WTC11 (cell line): ENCODE measurements around the gene AGAP1. TPM values are rescaled to one million over a fixed set of nuclear protein-coding genes. Genes with fewer than 3 reads are reported as not detected.

Source experiments
- ATAC-seq: fragments of 200-7000 bp; cut with Tn5 transposase; 2 replicates; pipeline ENCODE4 v1.10.0; 2021; ENCODE audit warnings: mild to moderate bottlenecking, moderate library complexity
- CTCF ChIA-PET: fragments of 300-600 bp; sonication (Branson Sonifier 250); formaldehyde crosslinking; loops from one replicate; lab custom pipeline; 2021; ENCODE audit warnings: antibody characterized with exemption; lab: Charles Lee
- POLR2A ChIA-PET: fragments of 350-600 bp; sonication (Branson Sonifier 250); formaldehyde crosslinking; loops from one replicate; lab custom pipeline; 2021; ENCODE audit warnings: antibody characterized with exemption; lab: Charles Lee
- DNase-seq: peaks from one replicate; pipeline ENCODE4 v3.0.0; 2021; ENCODE audit warnings: low spot score
- H3K27ac Mint-ChIP-seq: 2 replicates; pipeline ENCODE4 v1.8.0; 2021; ENCODE audit warnings: mixed read lengths
- H3K27me3 Mint-ChIP-seq: 2 replicates; pipeline ENCODE4 v1.8.0; 2021; ENCODE audit warnings: low read depth, mild to moderate bottlenecking, moderate library complexity, mixed read lengths
- H3K36me3 Mint-ChIP-seq: 2 replicates; pipeline ENCODE4 v1.8.0; 2021; ENCODE audit warnings: mixed read lengths
- H3K4me1 Mint-ChIP-seq: 2 replicates; pipeline ENCODE4 v1.8.0; 2022; ENCODE audit warnings: mixed read lengths
- H3K4me3 Mint-ChIP-seq: 2 replicates; pipeline ENCODE4 v1.8.0; 2021; ENCODE audit warnings: mild to moderate bottlenecking, moderate library complexity, mixed read lengths
- H3K9me3 Mint-ChIP-seq: 2 replicates; pipeline ENCODE4 v1.8.0; 2021; ENCODE audit warnings: mixed read lengths
- CREB1 ChIP-seq: sonication (generic); formaldehyde crosslinking; IDR thresholded peaks from 2 replicates; pipeline ENCODE4 v1.8.0; 2023; ENCODE audit warnings: mild to moderate bottlenecking, missing genetic modification reagents
- E2F1 ChIP-seq: sonication (generic); formaldehyde crosslinking; IDR thresholded peaks from 2 replicates; pipeline ENCODE4 v1.8.0; 2022; ENCODE audit warnings: mild to moderate bottlenecking, missing genetic modification reagents
- E2F5 ChIP-seq: sonication (generic); formaldehyde crosslinking; IDR thresholded peaks from 2 replicates; pipeline ENCODE4 v1.8.1; 2022; ENCODE audit warnings: mild to moderate bottlenecking, moderate library complexity, missing genetic modification reagents
- FOXJ3 ChIP-seq: sonication (generic); formaldehyde crosslinking; IDR thresholded peaks from 2 replicates; pipeline ENCODE4 v1.9.0; 2021; ENCODE audit warnings: missing genetic modification reagents, mild to moderate bottlenecking, borderline replicate concordance
- MXD4 ChIP-seq: fragments of 250-450 bp; sonication (Bioruptor Pico); IDR thresholded peaks from 2 replicates; pipeline ENCODE4 v1.8.0; 2021; ENCODE audit warnings: mild to moderate bottlenecking, moderate library complexity, borderline replicate concordance
- RELA ChIP-seq: sonication (generic); formaldehyde crosslinking; IDR thresholded peaks from 2 replicates; pipeline ENCODE4 v1.8.1; 2022; ENCODE audit warnings: missing genetic modification reagents, mild to moderate bottlenecking, borderline replicate concordance
- RORB ChIP-seq: fragments of 250-450 bp; sonication (Bioruptor Pico); IDR thresholded peaks from 2 replicates; pipeline ENCODE4 v1.9.0; 2021; ENCODE audit warnings: mild to moderate bottlenecking
- SMAD4 ChIP-seq: sonication (generic); formaldehyde crosslinking; IDR thresholded peaks from 2 replicates; pipeline ENCODE4 v1.8.0; 2022; ENCODE audit warnings: mild to moderate bottlenecking, missing genetic modification reagents
- USF2 ChIP-seq: sonication (generic); formaldehyde crosslinking; IDR thresholded peaks from 2 replicates; pipeline ENCODE4 v1.8.1; 2023; ENCODE audit warnings: mild to moderate bottlenecking, missing genetic modification reagents, moderate library complexity
- ZBTB43 ChIP-seq: sonication (generic); formaldehyde crosslinking; IDR thresholded peaks from 2 replicates; pipeline ENCODE4 v1.8.1; 2023; ENCODE audit warnings: mild to moderate bottlenecking, missing genetic modification reagents
- ZNF416 ChIP-seq: fragments of 250-450 bp; sonication (Bioruptor Pico); IDR thresholded peaks from 2 replicates; pipeline ENCODE4 v1.9.0; 2021; ENCODE audit warnings: mild to moderate bottlenecking, inconsistent platforms
- total RNA-seq: library from RNA; stranded (reverse); gene quantifications from 3 replicates; pipeline ENCODE4 v1.2.3, GENCODE V29; 2021
- TF ChIP-seq, protein P1 (sequence below): sonication (generic); formaldehyde crosslinking; IDR thresholded peaks from 2 replicates; pipeline ENCODE4 v1.8.1; 2023; ENCODE audit warnings: mild to moderate bottlenecking, missing genetic modification reagents, borderline replicate concordance
- TF ChIP-seq, protein P2 (sequence below): sonication (generic); formaldehyde crosslinking; IDR thresholded peaks from 2 replicates; pipeline ENCODE4 v1.8.1; 2023; ENCODE audit warnings: mild to moderate bottlenecking, moderate library complexity, missing genetic modification reagents
- TF ChIP-seq, protein P3 (sequence below): sonication (generic); formaldehyde crosslinking; IDR thresholded peaks from 2 replicates; pipeline ENCODE4 v1.8.1; 2023; ENCODE audit warnings: mild to moderate bottlenecking, missing genetic modification reagents, moderate library complexity
- TF ChIP-seq, protein P4 (sequence below): sonication (generic); formaldehyde crosslinking; IDR thresholded peaks from 2 replicates; pipeline ENCODE4 v1.8.0; 2022; ENCODE audit warnings: mild to moderate bottlenecking, missing genetic modification reagents
- TF ChIP-seq, protein P5 (sequence below): fragments of 250-450 bp; sonication (Bioruptor Pico); IDR thresholded peaks from 2 replicates; pipeline ENCODE4 v2.1.2; 2022; ENCODE audit warnings: mild to moderate bottlenecking, moderate library complexity

AGAP1 gene
- total RNA-seq, 1 experiment from 2014 or later = 49.3 TPM

GRCh38 chr2:235721625-235722024 is 227.8 kb downstream of the AGAP1 start (continued):
- TF ChIP-seq, protein P1, sequence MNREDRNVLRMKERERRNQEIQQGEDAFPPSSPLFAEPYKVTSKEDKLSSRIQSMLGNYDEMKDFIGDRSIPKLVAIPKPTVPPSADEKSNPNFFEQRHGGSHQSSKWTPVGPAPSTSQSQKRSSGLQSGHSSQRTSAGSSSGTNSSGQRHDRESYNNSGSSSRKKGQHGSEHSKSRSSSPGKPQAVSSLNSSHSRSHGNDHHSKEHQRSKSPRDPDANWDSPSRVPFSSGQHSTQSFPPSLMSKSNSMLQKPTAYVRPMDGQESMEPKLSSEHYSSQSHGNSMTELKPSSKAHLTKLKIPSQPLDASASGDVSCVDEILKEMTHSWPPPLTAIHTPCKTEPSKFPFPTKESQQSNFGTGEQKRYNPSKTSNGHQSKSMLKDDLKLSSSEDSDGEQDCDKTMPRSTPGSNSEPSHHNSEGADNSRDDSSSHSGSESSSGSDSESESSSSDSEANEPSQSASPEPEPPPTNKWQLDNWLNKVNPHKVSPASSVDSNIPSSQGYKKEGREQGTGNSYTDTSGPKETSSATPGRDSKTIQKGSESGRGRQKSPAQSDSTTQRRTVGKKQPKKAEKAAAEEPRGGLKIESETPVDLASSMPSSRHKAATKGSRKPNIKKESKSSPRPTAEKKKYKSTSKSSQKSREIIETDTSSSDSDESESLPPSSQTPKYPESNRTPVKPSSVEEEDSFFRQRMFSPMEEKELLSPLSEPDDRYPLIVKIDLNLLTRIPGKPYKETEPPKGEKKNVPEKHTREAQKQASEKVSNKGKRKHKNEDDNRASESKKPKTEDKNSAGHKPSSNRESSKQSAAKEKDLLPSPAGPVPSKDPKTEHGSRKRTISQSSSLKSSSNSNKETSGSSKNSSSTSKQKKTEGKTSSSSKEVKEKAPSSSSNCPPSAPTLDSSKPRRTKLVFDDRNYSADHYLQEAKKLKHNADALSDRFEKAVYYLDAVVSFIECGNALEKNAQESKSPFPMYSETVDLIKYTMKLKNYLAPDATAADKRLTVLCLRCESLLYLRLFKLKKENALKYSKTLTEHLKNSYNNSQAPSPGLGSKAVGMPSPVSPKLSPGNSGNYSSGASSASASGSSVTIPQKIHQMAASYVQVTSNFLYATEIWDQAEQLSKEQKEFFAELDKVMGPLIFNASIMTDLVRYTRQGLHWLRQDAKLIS = no peak
- no peak for TF ChIP-seq FOXJ3 (CRISPR knock-in tag)
- no peak for TF ChIP-seq ZNF416 (CRISPR knock-in tag)
- TF ChIP-seq SMAD4 (CRISPR knock-in tag) = no peak

DNA sequence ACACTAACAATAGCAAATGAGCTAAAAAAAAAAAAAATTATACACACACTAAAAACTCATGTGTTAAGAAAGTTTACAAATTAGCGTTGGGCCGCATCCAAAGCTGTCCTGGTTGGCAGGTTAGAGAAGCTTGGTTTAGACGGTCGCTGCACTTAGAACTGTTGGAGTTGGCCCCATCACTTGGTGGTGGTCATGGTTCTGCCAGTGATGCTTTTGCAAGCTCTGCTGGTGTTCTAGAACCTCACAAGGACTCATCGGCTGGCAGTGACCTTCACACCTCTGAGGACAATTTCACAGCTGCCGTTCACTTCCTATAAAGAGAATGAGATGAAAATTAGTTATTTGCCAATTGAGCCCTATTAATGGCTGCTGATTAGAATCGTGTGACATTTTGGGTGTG is 229.0 kb downstream of the AGAP1 start:
- Mint-ChIP-seq H3K9me3 (no peaks in the 10 kb centered on the region), H3K27me3 (no peaks in the 10 kb centered on the region), H3K36me3 (peaks cover 30% of the 10 kb centered on the region), H3K4me1 (peaks cover 31% of the 10 kb centered on the region), H3K4me3 (no peak overlapping the region), H3K27ac (no peak overlapping the region)
- no peak for DNase-seq
- ChIA-PET POLR2A (no interaction called here), CTCF (interaction anchor here (0.6 kb wide), 1 partner anchor 38 kb away, joined by 3 read pairs; no protein-coding TSS in a partner anchor)
- TF ChIP-seq CREB1 (CRISPR knock-in tag) (no peak), SMAD4 (CRISPR knock-in tag) (no peak), RELA (CRISPR knock-in tag) (no peak), ZBTB43 (CRISPR knock-in tag) (no peak), MXD4 (CRISPR knock-in tag) (no peak), E2F5 (CRISPR knock-in tag) (no peak), USF2 (CRISPR knock-in tag) (no peak), RORB (CRISPR knock-in tag) (no peak), E2F1 (CRISPR knock-in tag) (no peak)
- TF ChIP-seq, protein P2, sequence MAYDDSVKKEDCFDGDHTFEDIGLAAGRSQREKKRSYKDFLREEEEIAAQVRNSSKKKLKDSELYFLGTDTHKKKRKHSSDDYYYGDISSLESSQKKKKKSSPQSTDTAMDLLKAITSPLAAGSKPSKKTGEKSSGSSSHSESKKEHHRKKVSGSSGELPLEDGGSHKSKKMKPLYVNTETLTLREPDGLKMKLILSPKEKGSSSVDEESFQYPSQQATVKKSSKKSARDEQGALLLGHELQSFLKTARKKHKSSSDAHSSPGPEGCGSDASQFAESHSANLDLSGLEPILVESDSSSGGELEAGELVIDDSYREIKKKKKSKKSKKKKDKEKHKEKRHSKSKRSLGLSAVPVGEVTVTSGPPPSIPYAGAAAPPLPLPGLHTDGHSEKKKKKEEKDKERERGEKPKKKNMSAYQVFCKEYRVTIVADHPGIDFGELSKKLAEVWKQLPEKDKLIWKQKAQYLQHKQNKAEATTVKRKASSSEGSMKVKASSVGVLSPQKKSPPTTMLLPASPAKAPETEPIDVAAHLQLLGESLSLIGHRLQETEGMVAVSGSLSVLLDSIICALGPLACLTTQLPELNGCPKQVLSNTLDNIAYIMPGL = no peak
- TF ChIP-seq, protein P3, sequence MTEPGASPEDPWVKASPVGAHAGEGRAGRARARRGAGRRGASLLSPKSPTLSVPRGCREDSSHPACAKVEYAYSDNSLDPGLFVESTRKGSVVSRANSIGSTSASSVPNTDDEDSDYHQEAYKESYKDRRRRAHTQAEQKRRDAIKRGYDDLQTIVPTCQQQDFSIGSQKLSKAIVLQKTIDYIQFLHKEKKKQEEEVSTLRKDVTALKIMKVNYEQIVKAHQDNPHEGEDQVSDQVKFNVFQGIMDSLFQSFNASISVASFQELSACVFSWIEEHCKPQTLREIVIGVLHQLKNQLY (CRISPR knock-in tag) = no peak
- TF ChIP-seq, protein P4, sequence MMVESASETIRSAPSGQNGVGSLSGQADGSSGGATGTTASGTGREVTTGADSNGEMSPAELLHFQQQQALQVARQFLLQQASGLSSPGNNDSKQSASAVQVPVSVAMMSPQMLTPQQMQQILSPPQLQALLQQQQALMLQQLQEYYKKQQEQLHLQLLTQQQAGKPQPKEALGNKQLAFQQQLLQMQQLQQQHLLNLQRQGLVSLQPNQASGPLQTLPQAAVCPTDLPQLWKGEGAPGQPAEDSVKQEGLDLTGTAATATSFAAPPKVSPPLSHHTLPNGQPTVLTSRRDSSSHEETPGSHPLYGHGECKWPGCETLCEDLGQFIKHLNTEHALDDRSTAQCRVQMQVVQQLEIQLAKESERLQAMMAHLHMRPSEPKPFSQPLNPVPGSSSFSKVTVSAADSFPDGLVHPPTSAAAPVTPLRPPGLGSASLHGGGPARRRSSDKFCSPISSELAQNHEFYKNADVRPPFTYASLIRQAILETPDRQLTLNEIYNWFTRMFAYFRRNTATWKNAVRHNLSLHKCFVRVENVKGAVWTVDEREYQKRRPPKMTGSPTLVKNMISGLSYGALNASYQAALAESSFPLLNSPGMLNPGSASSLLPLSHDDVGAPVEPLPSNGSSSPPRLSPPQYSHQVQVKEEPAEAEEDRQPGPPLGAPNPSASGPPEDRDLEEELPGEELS (CRISPR knock-in tag) = no peak
- TF ChIP-seq, protein P5, sequence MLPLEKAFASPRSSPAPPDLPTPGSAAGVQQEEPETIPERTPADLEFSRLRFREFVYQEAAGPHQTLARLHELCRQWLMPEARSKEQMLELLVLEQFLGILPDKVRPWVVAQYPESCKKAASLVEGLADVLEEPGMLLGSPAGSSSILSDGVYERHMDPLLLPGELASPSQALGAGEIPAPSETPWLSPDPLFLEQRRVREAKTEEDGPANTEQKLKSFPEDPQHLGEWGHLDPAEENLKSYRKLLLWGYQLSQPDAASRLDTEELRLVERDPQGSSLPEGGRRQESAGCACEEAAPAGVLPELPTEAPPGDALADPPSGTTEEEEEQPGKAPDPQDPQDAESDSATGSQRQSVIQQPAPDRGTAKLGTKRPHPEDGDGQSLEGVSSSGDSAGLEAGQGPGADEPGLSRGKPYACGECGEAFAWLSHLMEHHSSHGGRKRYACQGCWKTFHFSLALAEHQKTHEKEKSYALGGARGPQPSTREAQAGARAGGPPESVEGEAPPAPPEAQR (CRISPR knock-in tag) = no peak
- ATAC-seq = no peak
